Measurements from ENCODE around the gene TRIM5.

DNA sequence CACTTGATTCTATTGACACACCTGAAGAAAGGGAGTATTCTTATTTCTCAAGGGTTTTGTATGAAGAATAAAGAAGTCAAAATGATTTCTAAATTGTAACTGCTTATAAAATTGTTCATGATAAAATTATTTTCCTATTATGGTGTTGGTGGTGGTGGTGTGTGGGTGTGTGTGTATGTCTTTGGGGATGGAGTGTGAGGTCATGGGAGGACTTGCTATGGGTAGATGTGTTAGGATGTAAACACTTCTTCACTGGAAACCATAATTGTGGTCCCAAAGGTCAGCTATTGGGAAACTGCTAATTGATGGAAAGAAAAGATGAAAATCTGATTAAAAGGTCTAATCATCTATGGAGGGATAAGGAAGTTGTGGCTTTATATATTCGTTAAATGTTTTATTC, 9.8 kb upstream of the TRIM5 start:
- TF ChIP-seq POLR2A (IDR thresholded peaks at IDR 0.05; ENCODE audit: low read length) = no peak
- no peak for TF ChIP-seq GATA1 (IDR thresholded peaks at IDR 0.05; ENCODE audit: low read depth, low read length)
